Measurements from ENCODE around the gene RAB4B.
"Not testable (repeated sequence)": the region's sequence is repeated elsewhere in the genome, so short reads cannot be mapped to it uniquely, and the experiment has no call there.

The RAB4B gene

DNA sequence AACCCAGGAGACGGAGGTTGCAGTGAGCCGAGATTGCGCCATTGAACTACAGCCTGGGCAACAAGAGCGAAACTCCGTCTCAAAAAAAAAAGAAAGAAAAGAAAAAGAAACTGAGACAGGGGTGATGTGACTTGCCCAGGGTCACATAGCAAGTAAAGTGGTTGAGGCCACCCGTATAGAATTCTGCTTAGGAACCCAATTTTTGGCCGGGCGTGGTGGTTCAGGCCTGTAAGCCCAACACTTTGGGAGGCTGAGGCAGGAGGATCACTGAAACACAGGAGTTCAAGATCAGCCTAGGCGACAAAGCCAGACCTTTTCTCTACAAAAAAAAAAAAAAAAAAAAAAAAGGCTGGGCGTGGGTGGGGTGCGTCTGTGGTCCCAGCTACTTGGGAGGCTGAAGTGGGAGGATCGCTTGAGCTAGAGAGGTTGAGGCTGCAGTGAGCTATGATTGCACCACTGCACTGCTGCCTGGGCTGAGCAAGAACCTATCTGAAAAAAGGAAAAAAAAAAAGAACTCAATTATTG lies 25.7 kb upstream of the RAB4B start:
- no peak for DNase-seq

DNA sequence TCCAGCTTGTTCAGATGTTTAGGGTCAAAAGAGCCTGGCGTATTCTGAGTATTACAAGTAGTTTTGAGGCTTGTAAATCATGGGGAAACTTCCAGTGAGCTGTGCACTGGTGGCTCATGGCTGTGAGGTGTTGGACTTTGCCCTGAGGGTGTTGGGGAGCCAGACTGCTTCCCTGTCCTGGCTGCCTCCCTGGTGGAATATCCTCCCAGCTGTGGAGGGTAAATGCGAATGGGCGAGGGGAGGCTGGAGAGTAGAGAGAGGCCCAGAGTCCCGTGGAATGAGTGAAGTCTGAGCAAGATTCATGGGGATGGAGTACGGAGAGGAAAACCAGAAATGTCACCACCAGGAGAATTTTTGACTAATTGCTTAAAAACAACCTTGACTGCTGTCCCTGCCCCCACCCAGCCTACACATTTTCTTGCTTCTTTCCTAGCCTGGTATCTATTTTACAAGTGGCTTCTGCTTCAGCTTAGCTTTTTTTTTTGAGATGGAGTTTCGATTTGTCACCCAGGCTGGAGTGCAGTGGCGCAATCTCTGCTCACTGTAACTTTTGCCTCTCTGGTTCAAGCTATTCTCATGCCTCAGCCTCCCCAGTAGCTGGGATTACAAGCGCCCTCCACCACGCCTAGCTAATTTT lies 23.3 kb upstream of the RAB4B start:
- DNase-seq = no peak

DNA sequence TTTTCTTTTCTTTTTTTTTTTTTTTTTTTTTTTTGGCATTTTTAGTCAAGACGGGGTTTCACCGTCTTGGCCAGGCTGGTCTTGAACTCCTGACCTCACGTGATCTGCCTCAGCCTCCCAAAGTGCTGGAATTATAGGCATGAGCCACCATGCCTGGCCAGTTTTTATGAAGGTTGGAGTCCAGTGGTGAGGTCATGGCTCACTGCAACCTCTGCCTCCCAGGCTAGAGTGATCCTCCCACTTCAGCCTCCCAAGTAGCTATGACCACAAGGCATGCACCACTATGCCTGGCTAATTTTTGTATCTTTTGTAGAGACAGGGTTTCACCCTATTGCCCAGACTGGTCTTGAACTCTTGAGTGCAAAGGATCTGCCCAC lies 22.8 kb upstream of the RAB4B start:
- DNase-seq = no peak

DNA sequence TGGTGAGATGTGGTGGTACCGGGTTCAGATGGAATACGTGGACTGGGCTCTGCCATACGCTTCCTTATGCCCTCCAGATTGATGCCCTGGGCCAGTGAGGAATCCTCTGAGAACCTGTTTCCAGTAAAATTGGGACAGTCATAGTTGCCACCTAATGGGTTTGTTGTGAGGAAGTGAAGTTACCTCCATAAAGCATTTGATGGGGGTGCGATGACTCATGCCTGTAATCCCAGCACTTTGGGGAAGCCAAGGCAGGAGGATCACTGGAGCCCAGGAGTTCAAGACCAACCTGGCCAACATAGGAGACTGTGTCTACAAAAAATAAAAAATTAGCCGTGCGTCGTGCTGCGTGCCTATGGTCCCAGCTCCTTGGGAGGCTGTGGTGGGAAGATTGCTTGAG lies 22.3 kb upstream of the RAB4B start:
- no peak for DNase-seq

DNA sequence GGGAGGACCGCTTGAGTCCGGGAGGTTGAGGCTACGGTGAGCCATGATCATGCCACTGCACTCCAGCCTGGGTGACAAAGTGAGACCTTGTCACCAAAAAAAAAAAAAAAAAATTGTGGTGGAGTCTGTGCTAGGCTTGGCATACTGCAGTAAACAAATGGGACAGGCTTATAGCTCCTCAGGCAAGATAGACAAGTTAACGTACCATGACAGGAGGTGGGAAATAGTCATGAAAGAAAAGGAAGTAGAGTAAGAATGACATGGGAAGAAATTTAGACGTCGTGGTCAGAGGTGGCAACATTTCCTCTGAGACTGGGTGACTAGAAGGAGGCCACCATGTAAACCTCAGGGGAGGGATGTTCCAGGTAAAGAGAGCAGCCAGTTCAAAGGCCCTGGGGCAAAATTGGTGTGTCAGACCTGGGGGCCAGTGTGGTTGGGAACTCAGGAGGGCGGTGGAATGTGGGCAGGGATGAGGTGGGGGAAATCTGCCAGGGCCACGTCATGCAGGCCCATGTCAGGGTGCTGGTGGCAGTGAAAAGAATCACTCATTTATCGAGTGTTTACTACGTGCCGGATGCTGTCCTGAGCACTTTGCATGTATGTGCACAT lies 21.4 kb upstream of the RAB4B start:
- DNase-seq = no peak

DNA sequence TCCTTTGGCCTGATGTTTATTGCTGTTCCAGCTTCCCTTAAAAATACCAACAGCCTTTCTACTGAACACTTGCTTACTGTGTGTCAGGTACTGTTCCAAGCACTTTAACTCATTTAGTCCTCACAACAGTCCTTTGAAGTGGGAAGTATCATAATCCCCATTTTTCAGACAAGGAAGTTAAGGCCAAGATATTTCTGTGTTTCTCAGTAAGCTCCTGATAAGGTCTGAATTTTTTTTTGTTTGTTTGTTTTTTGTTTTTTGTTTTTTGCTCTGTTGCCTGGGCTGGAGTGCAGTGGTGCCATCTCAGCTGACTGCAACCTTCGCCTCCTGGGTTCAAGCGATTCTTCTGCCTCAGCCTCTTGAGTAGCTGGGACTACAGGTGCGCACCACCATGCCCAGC lies 19.6 kb upstream of the RAB4B start:
- DNase-seq = no peak

DNA sequence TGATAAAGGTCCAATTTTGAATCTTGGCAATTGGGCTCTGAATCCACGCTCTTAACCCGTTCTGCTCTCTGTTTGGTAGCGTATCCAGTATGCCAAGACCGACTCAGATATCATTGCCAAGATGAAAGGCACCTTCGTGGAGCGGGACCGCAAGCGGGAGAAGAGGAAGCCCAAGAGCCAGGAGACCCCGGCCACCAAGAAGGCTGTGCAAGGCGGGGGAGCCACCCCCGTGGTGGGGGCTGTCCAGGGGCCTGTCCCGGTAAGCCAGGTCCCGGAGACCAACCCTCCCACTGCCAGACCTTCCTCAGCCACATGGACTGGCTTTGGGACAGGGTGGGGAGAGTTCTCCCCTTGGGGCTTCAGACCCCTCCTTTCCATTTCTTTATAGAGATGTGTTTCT lies 18.7 kb upstream of the RAB4B start:
- DNase-seq = no peak

DNA sequence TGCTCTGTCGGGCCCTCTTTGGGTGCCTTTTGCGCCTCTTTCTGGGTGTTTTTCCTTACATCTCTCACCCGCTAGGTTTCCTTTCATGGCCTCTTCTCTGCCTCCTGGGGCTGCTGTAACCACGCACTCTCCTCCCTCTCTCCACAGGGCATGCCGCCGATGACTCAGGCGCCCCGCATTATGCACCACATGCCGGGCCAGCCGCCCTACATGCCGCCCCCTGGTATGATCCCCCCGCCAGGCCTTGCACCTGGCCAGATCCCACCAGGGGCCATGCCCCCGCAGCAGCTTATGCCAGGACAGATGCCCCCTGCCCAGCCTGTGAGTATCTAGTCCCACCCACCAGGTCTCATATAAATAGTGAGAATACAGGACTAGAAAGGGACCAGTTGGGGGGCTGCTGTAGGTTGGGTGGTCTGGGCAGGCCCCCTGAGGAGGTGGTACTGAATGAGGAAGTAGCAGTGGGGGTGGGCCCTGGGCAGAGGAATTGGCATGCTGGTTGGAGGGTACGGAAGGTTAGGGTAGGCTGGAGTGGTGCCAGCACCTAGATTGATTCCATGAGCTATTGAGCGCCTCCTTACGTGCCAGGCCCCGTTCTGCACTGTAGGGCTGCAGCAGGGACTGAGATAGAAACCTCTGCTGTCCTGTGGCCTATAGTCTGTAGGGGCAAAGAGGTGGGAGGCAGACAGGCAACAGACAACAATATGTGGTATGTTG lies 15.1 kb upstream of the RAB4B start:
- no peak for DNase-seq

DNA sequence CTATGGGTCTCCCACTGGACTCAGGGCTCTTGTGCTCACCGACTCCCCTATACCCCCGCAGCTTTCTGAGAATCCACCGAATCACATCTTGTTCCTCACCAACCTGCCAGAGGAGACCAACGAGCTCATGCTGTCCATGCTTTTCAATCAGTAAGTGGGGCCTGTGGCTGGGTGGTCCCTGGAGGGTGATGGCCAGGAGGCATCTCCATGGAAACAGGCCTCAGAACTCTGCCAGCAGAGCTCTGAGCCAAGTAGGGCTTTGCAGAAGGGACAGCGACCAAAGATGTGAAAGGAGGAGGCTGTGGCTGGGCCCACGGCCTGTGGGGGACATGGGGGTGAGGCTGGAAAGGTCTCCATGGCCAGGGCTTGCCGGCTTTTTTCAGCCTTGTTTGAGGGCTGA lies 14.5 kb upstream of the RAB4B start:
- DNase-seq = no peak

DNA sequence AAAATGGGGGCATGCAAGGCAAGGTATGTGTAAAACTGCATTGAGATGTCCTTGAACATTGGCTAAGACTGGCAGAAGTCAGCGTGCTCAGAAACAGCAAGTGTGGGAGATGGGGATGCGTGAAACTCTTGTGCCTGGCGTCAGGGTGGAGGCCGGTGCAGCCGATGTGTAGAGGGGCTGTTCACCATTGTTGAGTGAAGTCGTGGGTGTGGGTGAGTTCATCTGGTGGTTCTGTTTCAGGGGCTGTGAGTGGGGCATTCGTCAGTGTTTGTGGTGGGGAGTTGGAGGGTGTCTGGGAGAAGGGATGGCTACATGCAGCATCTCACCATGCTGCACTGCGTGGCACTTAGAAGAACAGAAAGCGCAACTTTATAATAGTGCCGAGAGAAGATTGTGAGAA lies 14.1 kb upstream of the RAB4B start:
- DNase-seq = no peak

DNA sequence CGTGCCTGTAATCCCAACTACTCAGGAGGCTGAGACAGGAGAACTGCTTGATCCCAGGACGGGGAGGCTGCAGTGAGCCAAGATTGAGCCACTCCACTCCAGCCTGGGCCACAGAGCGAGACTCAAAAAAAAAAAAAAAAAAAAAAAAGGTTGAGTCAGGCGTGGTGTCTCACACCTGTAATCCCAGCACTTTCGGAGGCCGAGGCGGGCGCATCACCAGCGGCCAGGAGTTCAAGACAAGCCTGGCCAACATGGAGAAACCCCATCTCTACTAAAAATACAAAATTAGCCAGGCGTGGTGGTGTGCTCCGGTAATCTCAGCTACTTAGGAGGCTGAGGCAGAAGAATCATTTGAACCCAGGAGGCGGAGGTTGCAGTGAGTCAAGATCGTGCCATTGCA lies 11.7 kb upstream of the RAB4B start:
- not testable (repeated sequence) for DNase-seq

DNA sequence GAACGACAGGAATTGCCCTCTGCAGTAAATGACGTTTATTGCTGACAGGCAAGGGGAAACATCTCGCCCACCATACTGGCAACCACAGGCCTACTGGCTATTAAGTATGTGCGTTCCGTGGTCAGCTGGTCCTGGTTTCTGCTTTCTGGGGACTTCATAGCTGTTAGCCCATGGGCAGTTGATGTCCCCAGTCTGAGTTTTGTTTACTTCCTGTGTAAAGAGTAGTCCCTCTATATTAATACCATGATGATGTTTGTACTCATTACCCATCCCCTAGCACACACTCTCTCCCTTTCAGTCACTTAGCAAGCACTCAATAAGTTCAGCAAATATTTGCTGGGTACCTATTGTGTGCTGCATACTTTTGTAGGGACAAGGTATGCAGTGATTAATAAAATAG lies 9.2 kb upstream of the RAB4B start:
- DNase-seq = no peak

DNA sequence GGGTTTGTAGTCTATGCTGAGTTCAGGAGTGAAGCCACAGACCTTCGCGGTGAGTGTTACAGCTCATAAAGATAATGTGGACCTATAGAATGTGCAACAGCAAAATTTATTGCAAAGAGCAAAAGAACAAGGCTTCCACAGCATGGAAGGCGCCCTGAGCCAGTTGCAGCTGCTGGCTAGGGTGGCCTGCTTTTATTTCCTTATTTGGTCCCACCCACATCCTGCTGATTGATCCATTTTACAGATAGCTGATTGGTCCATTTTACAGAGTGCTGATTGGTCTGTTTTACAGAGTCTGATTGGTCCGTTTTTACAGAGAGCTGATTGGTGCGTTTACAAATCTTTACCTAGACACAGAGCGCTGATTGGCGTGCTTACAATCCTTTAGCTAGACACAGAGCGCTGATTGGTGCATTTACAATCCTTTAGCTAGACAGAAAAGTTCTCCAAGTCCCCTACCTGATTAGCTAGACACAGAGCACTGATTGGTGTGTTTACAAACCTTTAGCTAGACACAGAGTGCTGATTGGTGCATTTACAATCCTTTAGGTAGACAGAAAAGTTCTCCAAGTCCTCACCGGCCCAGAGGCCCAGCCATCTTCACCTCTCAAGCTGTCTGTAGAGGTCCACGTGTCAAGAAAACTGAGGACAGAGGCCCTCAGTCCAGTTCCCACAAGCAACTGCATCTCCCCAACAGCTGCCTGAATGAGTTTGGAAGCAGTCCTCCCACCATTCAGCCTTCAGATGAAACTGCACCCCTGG lies 6.8 kb upstream of the RAB4B start:
- DNase-seq = not testable (repeated sequence)

DNA sequence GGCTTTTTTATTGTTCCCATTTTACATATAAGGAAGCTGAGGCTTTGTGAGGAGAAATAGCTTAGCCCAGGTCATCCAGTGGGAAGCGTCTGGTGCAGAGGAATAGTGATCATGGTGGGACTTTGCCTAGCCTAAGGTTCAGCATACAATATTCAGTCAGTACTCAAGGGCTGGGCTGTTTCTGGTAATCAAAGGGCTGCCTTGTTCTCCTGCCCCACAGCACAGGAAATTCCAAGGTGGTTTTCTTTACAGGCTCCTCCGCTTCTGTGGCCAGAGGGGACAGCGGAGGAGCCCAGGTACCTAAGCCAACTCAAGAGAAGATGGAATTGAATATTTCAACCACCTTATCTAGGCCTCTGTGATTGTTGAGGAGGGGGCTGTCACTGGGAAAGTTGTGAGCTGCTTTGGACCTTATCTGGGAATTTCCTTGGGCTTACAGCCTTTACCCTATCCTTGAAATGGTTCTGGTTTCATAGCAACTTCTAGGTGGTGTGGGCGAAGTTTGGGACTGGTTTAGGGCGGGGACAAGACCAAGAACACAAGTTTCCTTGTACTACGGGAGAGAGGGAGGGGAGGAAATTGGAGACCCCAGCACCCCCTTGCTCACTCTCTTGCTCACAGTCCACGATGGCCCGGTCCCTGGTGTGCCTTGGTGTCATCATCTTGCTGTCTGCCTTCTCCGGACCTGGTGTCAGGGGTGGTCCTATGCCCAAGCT lies 3.0 kb upstream of the RAB4B start, which contains the start of gene MIA:
Gene MIA (plus strand): TSS at position 606 of the 716 bp plus-strand sequence. CDS start 22 bp downstream, at position 628.
- DNase-seq = no peak

DNA sequence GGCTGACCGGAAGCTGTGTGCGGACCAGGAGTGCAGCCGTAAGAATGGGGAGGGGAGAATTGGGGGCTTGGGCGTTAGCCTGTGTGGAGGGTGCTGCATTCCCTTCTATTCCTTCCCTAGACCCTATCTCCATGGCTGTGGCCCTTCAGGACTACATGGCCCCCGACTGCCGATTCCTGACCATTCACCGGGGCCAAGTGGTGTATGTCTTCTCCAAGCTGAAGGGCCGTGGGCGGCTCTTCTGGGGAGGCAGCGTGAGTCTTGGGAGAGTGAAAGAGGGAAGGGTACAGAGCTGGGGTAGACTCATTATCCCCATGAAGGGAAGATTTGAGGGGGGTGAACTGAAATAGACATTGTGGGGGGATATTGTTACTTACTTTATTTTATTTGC lies 2.4 kb upstream of the RAB4B start:
- no peak for DNase-seq

DNA sequence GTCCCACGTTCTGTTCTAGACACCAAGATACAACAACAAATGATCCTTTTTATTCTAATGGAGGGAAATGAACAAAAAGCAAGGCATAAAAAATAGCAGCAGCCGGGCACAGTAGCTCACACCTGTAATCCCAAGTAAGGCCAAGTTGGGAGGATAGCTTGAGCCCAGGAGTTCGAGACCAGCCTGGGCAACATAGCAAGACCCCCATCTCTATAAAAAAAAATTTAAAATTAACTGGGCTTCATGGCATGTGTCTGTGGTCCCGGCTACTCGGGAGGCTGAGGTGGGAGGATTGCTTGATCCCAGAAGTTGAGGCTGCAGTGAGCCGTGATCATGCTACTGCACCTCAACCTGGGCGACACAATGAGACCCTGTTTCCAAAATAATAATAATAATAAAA lies 1.7 kb upstream of the RAB4B start:
- DNase-seq = no peak

DNA sequence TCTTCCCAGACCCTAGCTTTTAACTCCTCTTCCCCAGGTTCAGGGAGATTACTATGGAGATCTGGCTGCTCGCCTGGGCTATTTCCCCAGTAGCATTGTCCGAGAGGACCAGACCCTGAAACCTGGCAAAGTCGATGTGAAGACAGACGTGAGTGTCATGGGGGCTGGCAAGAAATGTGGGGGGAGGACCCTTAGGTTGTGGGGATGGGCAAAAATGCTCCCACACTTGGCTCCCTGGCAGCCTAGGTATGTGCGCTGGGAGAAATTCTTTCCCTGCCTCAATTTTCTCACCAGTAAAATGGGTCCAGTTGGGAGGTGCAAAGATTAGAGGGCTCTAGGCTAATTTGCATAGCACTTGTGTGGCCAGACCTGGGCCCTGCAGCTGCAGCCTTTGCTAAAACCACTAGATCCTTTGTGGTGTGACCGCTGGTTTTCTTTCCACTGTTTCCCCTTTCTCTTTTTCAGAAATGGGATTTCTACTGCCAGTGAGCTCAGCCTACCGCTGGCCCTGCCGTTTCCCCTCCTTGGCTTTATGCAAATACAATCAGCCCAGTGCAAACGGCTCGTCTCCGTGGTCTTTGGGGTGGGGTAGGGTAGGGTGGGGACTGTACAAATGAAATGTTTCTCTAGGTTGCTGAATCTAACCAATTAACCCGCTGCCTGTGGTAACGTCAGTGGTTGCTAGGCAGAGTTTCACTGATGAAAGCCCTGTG lies 959 bp upstream of the RAB4B start:
- DNase-seq = peak; percentile 83

DNA sequence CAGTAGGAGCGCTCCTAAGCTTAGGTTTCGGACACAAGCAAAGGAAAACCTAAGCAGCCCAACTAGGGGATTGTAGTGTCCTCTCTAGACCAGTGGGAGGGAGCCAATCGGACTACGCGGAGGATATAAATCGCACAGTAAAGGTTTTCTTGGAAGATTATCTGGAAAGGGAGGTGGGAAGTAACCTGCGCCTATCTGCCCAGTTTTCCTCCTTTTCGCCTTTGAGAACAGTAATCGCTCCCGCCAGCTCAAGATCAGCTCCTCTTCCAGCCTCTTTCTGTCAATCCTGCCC lies 456 bp upstream of the RAB4B start:
- DNase-seq = no peak

DNA sequence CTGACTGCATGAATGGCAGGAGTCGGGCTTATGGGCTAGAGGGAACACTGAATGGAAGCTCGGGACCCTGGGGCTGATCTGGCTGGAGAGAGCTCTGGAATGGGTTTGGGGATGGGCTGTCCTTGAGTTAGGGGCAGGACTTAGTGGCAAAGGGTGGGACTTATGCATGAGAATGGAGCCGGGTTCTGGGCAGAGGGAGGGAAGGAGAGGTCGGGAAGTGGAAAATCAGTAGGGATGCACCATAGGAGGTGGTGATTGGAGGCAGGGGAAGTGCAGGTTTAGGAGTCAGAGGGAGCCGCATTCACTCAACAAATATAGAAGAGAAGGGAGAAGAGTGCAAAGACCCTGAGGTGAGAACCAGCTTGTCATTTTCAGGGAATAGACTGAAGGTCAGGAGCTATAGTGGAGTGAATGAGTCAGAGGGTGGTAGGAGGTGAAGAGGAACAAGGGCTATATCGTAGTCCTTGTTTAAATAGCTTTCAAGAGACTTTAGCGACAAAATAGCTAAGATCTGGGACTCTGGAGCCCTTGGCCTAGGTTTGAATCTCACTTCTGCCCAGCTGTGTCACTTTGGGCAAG lies 748 bp downstream of the RAB4B start:
- peak; percentile 53 for DNase-seq

DNA sequence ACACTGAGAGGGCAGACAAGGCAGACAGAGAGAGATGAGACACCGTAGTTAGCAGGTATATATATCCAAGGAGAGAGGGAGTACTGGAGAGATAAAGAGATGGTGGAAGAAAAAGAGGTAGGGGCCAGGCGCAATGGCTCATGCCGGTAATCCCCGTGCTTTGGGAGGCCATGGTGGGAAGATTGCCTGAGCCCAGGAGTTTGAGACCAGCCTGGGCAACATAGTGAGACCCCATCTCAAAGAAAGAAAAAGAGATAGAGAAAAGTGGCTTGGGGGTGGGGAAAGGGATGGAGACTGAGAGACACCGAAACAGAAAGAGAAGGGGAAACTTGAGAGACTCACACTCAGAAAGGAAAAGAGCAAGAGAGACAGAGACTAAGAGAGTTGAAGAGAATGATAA lies 2.5 kb downstream of the RAB4B start:
- no peak for DNase-seq

DNA sequence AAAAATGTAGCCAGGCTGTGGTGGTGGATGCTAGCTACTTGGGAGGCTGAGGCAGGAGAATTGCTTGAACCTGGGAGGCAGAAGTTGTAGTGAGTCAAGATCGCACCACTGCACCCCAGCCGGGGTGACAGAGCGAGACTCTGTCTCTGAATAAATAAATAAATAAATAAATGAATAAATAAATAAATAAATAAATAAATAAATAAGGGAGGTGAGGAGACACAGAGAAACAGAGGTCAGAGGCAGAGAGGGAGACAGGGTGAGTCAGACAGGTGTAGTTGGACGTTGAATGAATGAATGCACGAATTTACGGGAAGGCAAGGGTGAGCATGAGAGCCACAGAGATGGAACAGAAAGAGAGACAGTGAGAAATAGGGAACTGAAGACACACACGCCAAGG lies 3.1 kb downstream of the RAB4B start:
- DNase-seq = no peak

DNA sequence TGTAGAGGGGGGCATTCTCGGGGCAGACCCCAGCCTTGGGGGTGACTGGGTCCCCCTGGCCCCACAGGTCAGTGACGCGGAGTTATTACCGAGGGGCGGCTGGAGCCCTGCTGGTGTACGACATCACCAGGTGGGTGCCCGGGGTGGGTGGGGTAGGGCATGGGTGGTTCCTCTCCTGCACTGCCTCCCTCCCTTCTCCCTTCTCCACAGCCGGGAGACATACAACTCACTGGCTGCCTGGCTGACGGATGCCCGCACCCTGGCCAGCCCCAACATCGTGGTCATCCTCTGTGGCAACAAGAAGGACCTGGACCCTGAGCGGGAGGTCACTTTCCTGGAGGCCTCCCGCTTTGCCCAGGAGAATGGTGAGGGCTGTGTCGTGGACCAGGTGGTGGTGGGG lies 5.7 kb downstream of the RAB4B start:
- no peak for DNase-seq
